KMS-11 (cell line): ENCODE measurements around the gene CCDC107.

Experiments used
- H2AFZ ChIP-seq: fragments of 200-600 bp; sonication (generic); 2 replicates; pipeline ENCODE4 v1.6.1; 2016; ENCODE audit warnings: antibody characterized with exemption, mixed run types, low read depth
- H3K27ac ChIP-seq: fragments of 200-600 bp; sonication (generic); 2 replicates; pipeline ENCODE4 v1.6.1; 2016; ENCODE audit warnings: mild to moderate bottlenecking, mixed run types
- H3K27me3 ChIP-seq: fragments of 200-600 bp; sonication (generic); 2 replicates; pipeline ENCODE4 v1.6.1; 2017; ENCODE audit warnings: mild to moderate bottlenecking, low read depth, mixed run types, moderate library complexity; ENCODE audit not compliant: insufficient read depth
- H3K36me3 ChIP-seq: fragments of 200-600 bp; sonication (generic); 2 replicates; pipeline ENCODE4 v1.6.1; 2017; ENCODE audit warnings: mild to moderate bottlenecking, mixed run types; ENCODE audit not compliant: insufficient read depth
- H3K4me1 ChIP-seq: fragments of 200-600 bp; sonication (generic); 2 replicates; pipeline ENCODE4 v1.6.1; 2016; ENCODE audit warnings: mild to moderate bottlenecking, low read depth, mixed run types; ENCODE audit not compliant: poor library complexity, severe bottlenecking
- H3K4me2 ChIP-seq: fragments of 200-600 bp; sonication (generic); 2 replicates; pipeline ENCODE4 v1.7.0; 2016; ENCODE audit warnings: mild to moderate bottlenecking, mixed run types
- H3K4me3 ChIP-seq: fragments of 200-600 bp; sonication (generic); IDR thresholded peaks from 2 replicates; pipeline ENCODE4 v1.6.1; 2017; ENCODE audit warnings: low read depth, low read length, mixed read lengths; ENCODE audit not compliant: insufficient read depth
- H3K79me2 ChIP-seq: fragments of 200-600 bp; sonication (generic); 2 replicates; pipeline ENCODE4 v1.6.1; 2016; ENCODE audit warnings: low read depth, mixed run types; ENCODE audit not compliant: insufficient read depth
- H3K9ac ChIP-seq: fragments of 200-600 bp; sonication (generic); 2 replicates; pipeline ENCODE4 v1.6.1; 2016; ENCODE audit warnings: mild to moderate bottlenecking, mixed run types
- H4K20me1 ChIP-seq: fragments of 200-600 bp; sonication (generic); 2 replicates; pipeline ENCODE4 v1.6.1; 2016; ENCODE audit warnings: mild to moderate bottlenecking, mixed run types; ENCODE audit not compliant: insufficient read depth
- CTCF ChIP-seq: fragments of 200-600 bp; sonication (generic); conservative IDR thresholded peaks from 2 replicates; pipeline ENCODE4 v1.6.1; 2017; ENCODE audit warnings: low read depth, mild to moderate bottlenecking, antibody characterized with exemption, low read length, moderate library complexity, mixed read lengths

CCDC107 gene

GRCh38 chr9:35612843-35613242 is 45.2 kb upstream of the CCDC107 start:
- H3K4me3 ChIP-seq = no peak overlapping the region
- no peak for TF ChIP-seq CTCF
- H3K79me2 ChIP-seq = no peaks in the 10 kb centered on the region
- H3K36me3 ChIP-seq = no peaks in the 10 kb centered on the region
- no peaks in the 10 kb centered on the region for H3K27me3 ChIP-seq
- no peak overlapping the region for H3K9ac ChIP-seq
- H3K4me1 ChIP-seq = peaks cover 13% of the 10 kb centered on the region
- H3K4me2 ChIP-seq = no peak overlapping the region
- H2AFZ ChIP-seq = no peak overlapping the region
- no peak overlapping the region for H3K27ac ChIP-seq
- no peaks in the 10 kb centered on the region for H4K20me1 ChIP-seq

- Histone ChIP-seq H3K79me2 (no peaks in the 10 kb centered on the region), H3K4me1 (peaks cover 13% of the 10 kb centered on the region), H3K36me3 (no peaks in the 10 kb centered on the region), H3K4me3 (no peak overlapping the region), H3K4me2 (no peak overlapping the region; the same call in 1 of the 2 replicates), H2AFZ (peak overlapping the region; percentile 25; the same call in 1 of the 2 replicates), H4K20me1 (no peaks in the 10 kb centered on the region), H3K9ac (no peak overlapping the region), H3K27ac (peak overlapping the region; percentile 26; the same call in 1 of the 2 replicates), H3K27me3 (no peaks in the 10 kb centered on the region)
- no peak for TF ChIP-seq CTCF
Observed at GRCh38 chr9:35615981-35616680, 42.0 kb upstream of the CCDC107 start.

- Histone ChIP-seq H2AFZ (no peak overlapping the region), H3K4me3 (no peak overlapping the region), H3K4me1 (peaks cover 13% of the 10 kb centered on the region), H3K79me2 (no peaks in the 10 kb centered on the region), H3K9ac (no peak overlapping the region), H3K27ac (no peak overlapping the region), H3K36me3 (no peaks in the 10 kb centered on the region), H3K27me3 (no peaks in the 10 kb centered on the region), H4K20me1 (no peaks in the 10 kb centered on the region), H3K4me2 (no peak overlapping the region)
- no peak for TF ChIP-seq CTCF
Observed at GRCh38 chr9:35616681-35617459, 41.2 kb upstream of the CCDC107 start.

- Histone ChIP-seq H3K27ac (no peak overlapping the region), H3K9ac (no peak overlapping the region), H3K4me1 (peaks cover 12% of the 10 kb centered on the region), H3K4me3 (no peak overlapping the region), H3K36me3 (no peaks in the 10 kb centered on the region), H3K27me3 (no peaks in the 10 kb centered on the region), H3K4me2 (no peak overlapping the region), H4K20me1 (no peaks in the 10 kb centered on the region), H2AFZ (no peak overlapping the region), H3K79me2 (no peaks in the 10 kb centered on the region)
- TF ChIP-seq CTCF = no peak
Observed at GRCh38 chr9:35617548-35617947, 40.5 kb upstream of the CCDC107 start.
